H1 (cell line): Measurements from ENCODE around the gene PTPRJ. TPM values are rescaled to one million over a fixed set of nuclear protein-coding genes. Genes with fewer than 3 reads are reported as not detected.

ENCODE experiments used
- CTCF ChIA-PET: fragments of 300-600 bp; sonication (Branson Sonifier 250); formaldehyde crosslinking; loops from one replicate; lab custom pipeline; 2021; ENCODE audit not compliant: partially characterized antibody; lab: Charles Lee
- POLR2A ChIA-PET: fragments of 300-600 bp; sonication (Branson Sonifier 250); formaldehyde crosslinking; loops from one replicate; lab custom pipeline; 2021; ENCODE audit warnings: inconsistent platforms; ENCODE audit not compliant: partially characterized antibody; lab: Charles Lee
- DNase-seq, 2 experiments: peaks; one replicate each; pipeline versions ENCODE4 v3.0.0 to v3.0.0-alpha.2; 2010 to 2022; ENCODE audit warnings: low spot score in 2 of 2, low read depth in 1 of 2, mixed read lengths in 1 of 2
- FAIRE-seq: peaks from 2 replicates; lab custom pipeline; 2011; peaks lifted over from hg19 to GRCh38; lab: Jason Lieb, UNC
- H2AFZ ChIP-seq: 2 replicates; pipeline ENCODE4 v1.8.1; 2012; ENCODE audit warnings: low read length, inconsistent platforms
- H2AK5ac ChIP-seq: 2 replicates; pipeline ENCODE4 v1.6.1; 2013; ENCODE audit warnings: low read depth, low read length
- H2BK120ac ChIP-seq: replicated peaks from 2 replicates; pipeline ENCODE3; 2013; ENCODE audit warnings: low read depth, low read length, inconsistent platforms
- H2BK12ac ChIP-seq: 2 replicates; pipeline ENCODE4 v1.6.1; 2013; ENCODE audit warnings: low read depth, low read length
- H2BK15ac ChIP-seq: 2 replicates; pipeline ENCODE4 v1.6.1; 2013; ENCODE audit warnings: low read length
- H2BK20ac ChIP-seq: 2 replicates; pipeline ENCODE4 v1.6.1; 2013; ENCODE audit warnings: low read length
- H2BK5ac ChIP-seq: 2 replicates; pipeline ENCODE4 v1.6.1; 2013; ENCODE audit warnings: low read depth, low read length
- H3K14ac ChIP-seq: 2 replicates; pipeline ENCODE4 v1.6.1; 2013; ENCODE audit warnings: inconsistent platforms; ENCODE audit not compliant: insufficient read length
- H3K18ac ChIP-seq: 2 replicates; pipeline ENCODE4 v1.6.1; 2013; ENCODE audit warnings: low read length; ENCODE audit errors: extremely low read depth
- H3K23ac ChIP-seq: 2 replicates; pipeline ENCODE4 v1.6.1; 2013; ENCODE audit warnings: inconsistent platforms; ENCODE audit not compliant: insufficient read length
- H3K23me2 ChIP-seq: 2 replicates; pipeline ENCODE4 v1.6.1; 2013; ENCODE audit warnings: low read depth, low read length
- H3K27ac ChIP-seq: 2 replicates; pipeline ENCODE4 v1.6.1; 2011; ENCODE audit warnings: low read depth, low read length, inconsistent platforms
- H3K27me3 ChIP-seq, 4 experiments: replicated peaks in 1 of 4; 1 replicate in 1 of 4; 2 replicates in 3 of 4; pipeline versions ENCODE4 v1.6.1 to v1.8.1; 2011 to 2013; ENCODE audit warnings: low read length in 3 of 4, mild to moderate bottlenecking in 3 of 4, inconsistent platforms in 2 of 4, mixed read lengths in 2 of 4, moderate library complexity in 1 of 4; ENCODE audit not compliant: control insufficient read depth in 3 of 4, insufficient read depth in 3 of 4; ENCODE audit errors: extremely low read depth in 1 of 4
- H3K36me3 ChIP-seq, 4 experiments: 2 replicates each; pipeline versions ENCODE4 v1.6.1 to v1.8.1; 2011 to 2013; ENCODE audit warnings: mild to moderate bottlenecking in 4 of 4, low read length in 3 of 4, moderate library complexity in 2 of 4, control low read depth in 1 of 4, inconsistent platforms in 1 of 4; ENCODE audit not compliant: insufficient read depth in 4 of 4, control insufficient read depth in 2 of 4
- H3K4ac ChIP-seq: replicated peaks from 2 replicates; pipeline ENCODE3; 2013; ENCODE audit warnings: low read length, low read depth, mixed read lengths, inconsistent platforms; ENCODE audit not compliant: insufficient read length
- H3K4me1 ChIP-seq, 4 experiments: replicated peaks in 1 of 4; 1 replicate in 1 of 4; 2 replicates in 3 of 4; pipeline versions ENCODE4 v1.6.1 to v1.8.1; 2011 to 2013; ENCODE audit warnings: low read length in 3 of 4, inconsistent platforms in 2 of 4, mixed read lengths in 1 of 4; ENCODE audit not compliant: insufficient read depth in 4 of 4, control insufficient read depth in 3 of 4
- H3K4me2 ChIP-seq, 2 experiments: 2 replicates each; pipeline versions ENCODE4 v1.6.1 to v1.8.1; 2011 to 2013; ENCODE audit warnings: low read depth in 2 of 2, low read length in 2 of 2, control low read depth in 1 of 2, inconsistent platforms in 1 of 2, mild to moderate bottlenecking in 1 of 2; ENCODE audit not compliant: insufficient read depth in 1 of 2
- H3K4me3 ChIP-seq, 4 experiments: fragments of 200-600, 300-600 bp in 1 of 4; sonication (generic), shearing (Covaris generic), sonication (Bioruptor Twin) in 1 of 4; 2 replicates each; pipeline versions ENCODE4 v1.5.1 to v1.8.1; 2011 to 2016; ENCODE audit warnings: low read length in 4 of 4, low read depth in 3 of 4, control low read depth in 2 of 4, inconsistent platforms in 2 of 4, mild to moderate bottlenecking in 2 of 4, mixed read lengths in 1 of 4, moderate library complexity in 1 of 4; ENCODE audit not compliant: insufficient read depth in 2 of 4; ENCODE audit errors: extremely low read depth in 1 of 4
- H3K56ac ChIP-seq: replicated peaks from 2 replicates; pipeline ENCODE3; 2013; ENCODE audit warnings: low read depth, mild to moderate bottlenecking, mixed read lengths, low read length, inconsistent platforms; ENCODE audit not compliant: insufficient read length
- H3K79me1 ChIP-seq: 2 replicates; pipeline ENCODE4 v1.6.1; 2013; ENCODE audit warnings: low read depth, low read length, control low read depth
- H3K79me2 ChIP-seq, 2 experiments: 2 replicates each; pipeline versions ENCODE4 v1.6.1 to v1.8.1; 2012 to 2013; ENCODE audit warnings: low read length in 2 of 2, mild to moderate bottlenecking in 2 of 2, inconsistent platforms in 1 of 2; ENCODE audit not compliant: insufficient read depth in 2 of 2, control insufficient read depth in 1 of 2
- H3K9ac ChIP-seq, 4 experiments: replicated peaks in 1 of 4; 1 replicate in 1 of 4; 2 replicates in 3 of 4; pipeline versions ENCODE4 v1.6.1 to v1.8.1; 2011 to 2013; ENCODE audit warnings: low read depth in 3 of 4, low read length in 3 of 4, control low read depth in 2 of 4, mild to moderate bottlenecking in 2 of 4, moderate library complexity in 2 of 4, inconsistent platforms in 1 of 4; ENCODE audit errors: extremely low read depth in 1 of 4
- H3K9me3 ChIP-seq, 2 experiments: 2 replicates each; pipeline versions ENCODE4 v1.6.1 to v1.8.1; 2012 to 2013; ENCODE audit warnings: mild to moderate bottlenecking in 2 of 2, moderate library complexity in 2 of 2, control low read depth in 1 of 2, inconsistent platforms in 1 of 2, low read depth in 1 of 2, low read length in 1 of 2, mixed read lengths in 1 of 2; ENCODE audit not compliant: insufficient read depth in 2 of 2
- H4K20me1 ChIP-seq, 2 experiments: replicated peaks in 1 of 2; 2 replicates each; pipeline versions ENCODE3 to v1.8.1; 2011 to 2013; ENCODE audit warnings: inconsistent platforms in 2 of 2, low read length in 2 of 2, mild to moderate bottlenecking in 1 of 2; ENCODE audit not compliant: insufficient read depth in 2 of 2, control insufficient read depth in 1 of 2
- H4K5ac ChIP-seq: 2 replicates; pipeline ENCODE4 v1.6.1; 2013; ENCODE audit warnings: low read length, low read depth, mixed read lengths, inconsistent platforms; ENCODE audit not compliant: insufficient read length
- H4K8ac ChIP-seq: 2 replicates; pipeline ENCODE4 v1.8.0; 2013; ENCODE audit warnings: mild to moderate bottlenecking, moderate library complexity, low read length, inconsistent platforms; ENCODE audit not compliant: insufficient read depth; ENCODE audit errors: extremely low read depth
- H4K91ac ChIP-seq: replicated peaks from 2 replicates; pipeline ENCODE3; 2013; ENCODE audit warnings: low read length, mixed read lengths, inconsistent platforms; ENCODE audit not compliant: insufficient read length
- CREB1 ChIP-seq: IDR thresholded peaks from 2 replicates; pipeline ENCODE4 v1.6.1; 2012; ENCODE audit warnings: inconsistent platforms
- WGBS, 2 experiments: shearing (Covaris generic) in 1 of 2; methylation state at CpG; one replicate each; pipeline versions ENCODE4 v1.1.6 to v1.1.7; 2013 to 2015; ENCODE audit warnings: low lambda C conversion rate in 2 of 2, mixed read lengths in 2 of 2, inconsistent platforms in 1 of 2, low coverage in 1 of 2, missing lambda C conversion rate in 1 of 2; ENCODE audit not compliant: insufficient replicate concordance in 2 of 2, insufficient coverage in 1 of 2, insufficient read length in 1 of 2; ENCODE audit errors: extremely low coverage in 1 of 2, missing lambda C conversion rate in 1 of 2; 5-methylcytosine and 5-hydroxymethylcytosine counted together
- polyA plus RNA-seq, 7 experiments: library from polyadenylated mRNA; depleted of rRNA in 3 of 7; stranded (reverse) in 5 of 7; unstranded in 2 of 7; fragments of >200 nt in 5 of 7; fragments of 200-250 nt in 2 of 7; gene quantifications; 1 replicate in 5 of 7; 2 replicates in 1 of 7; 4 replicates in 1 of 7; pipeline versions ENCODE4 v1.2.1 to v1.2.3, GENCODE V29; 2011 to 2013; ENCODE audit warnings: missing spikeins in 2 of 7, mixed read lengths in 2 of 7
- total RNA-seq: library from RNA; stranded (reverse); fragmentation: NEBNext Ultra II Directional; extraction: Animal tissue kit (Norgen Biotek cat#: 25700); gene quantifications from 2 replicates; pipeline ENCODE4 v1.2.1, GENCODE V29; 2021

PTPRJ gene
- total and polyA plus RNA-seq, 2 of the 8 experiments (the other 6 are each of a cell fraction or from before 2014, with no cell fraction given) = 4.4 to 22.6 TPM

- Histone ChIP-seq H3K4ac (no peak overlapping the region), H3K4me3 (no peak overlapping the region), H3K27me3 (no peaks in the 10 kb centered on the region), H3K79me1 (peaks cover 11% of the 10 kb centered on the region), H4K5ac (no peak overlapping the region), H3K9ac (no peak overlapping the region), H2BK120ac (no peak overlapping the region), H2BK15ac (no peak overlapping the region), H3K18ac (no peak overlapping the region), H2BK20ac (no peak overlapping the region), H3K79me2 (peaks cover 3 to 32% of the 10 kb centered on the region in 2 experiments; a peak in 3 of 4 replicates), H3K4me1 (peaks cover 4 to 17% (median 8%) of the 10 kb centered on the region in 4 experiments), H2BK5ac (no peak overlapping the region), H3K23me2 (no peaks in the 10 kb centered on the region), H2BK12ac (no peak overlapping the region), H4K8ac (no peak overlapping the region), H3K27ac (no peak overlapping the region), H3K23ac (no peak overlapping the region), H3K14ac (no peak overlapping the region), H4K91ac (no peak overlapping the region), H2AFZ (no peak overlapping the region), H3K9me3 (no peaks in the 10 kb centered on the region), H3K4me2 (no peak overlapping the region), H4K20me1 (no peaks in the 10 kb centered on the region), H3K36me3 (no peaks in the 10 kb centered on the region), H3K56ac (no peak overlapping the region), H2AK5ac (no peak overlapping the region)
- TF ChIP-seq CREB1 = no peak
- 91% methylated on average over 4 of the region's 4 CpGs; no CpG with 5 or more reads in 1 of the 2 experiments for WGBS, 2 experiments
- POLR2A ChIA-PET = interaction anchor here (1.6 kb wide), 1 partner anchor 10 kb away, joined by 3 read pairs; no protein-coding TSS in a partner anchor
- no peak for FAIRE-seq
- no peak for DNase-seq
- CTCF ChIA-PET = no interaction called here
These were observed 24.8 kb downstream of the PTPRJ start for GRCh38 chr11:48005136-48005535.
